PC-9 (cell line): ENCODE results near the gene FUT3.

ENCODE experiments used
- EZH2 ChIP-seq: fragments of 200-600 bp; sonication (generic); IDR thresholded peaks from 2 replicates; pipeline ENCODE4 v1.8.0; 2017; ENCODE audit warnings: antibody characterized with exemption, low read depth
- TF ChIP-seq, protein P1 (sequence below): fragments of 200-600 bp; sonication (generic); conservative IDR thresholded peaks from 2 replicates; pipeline ENCODE4 v1.6.1; 2017; ENCODE audit warnings: mixed run types, antibody characterized with exemption, mild to moderate bottlenecking, moderate library complexity

DNA sequence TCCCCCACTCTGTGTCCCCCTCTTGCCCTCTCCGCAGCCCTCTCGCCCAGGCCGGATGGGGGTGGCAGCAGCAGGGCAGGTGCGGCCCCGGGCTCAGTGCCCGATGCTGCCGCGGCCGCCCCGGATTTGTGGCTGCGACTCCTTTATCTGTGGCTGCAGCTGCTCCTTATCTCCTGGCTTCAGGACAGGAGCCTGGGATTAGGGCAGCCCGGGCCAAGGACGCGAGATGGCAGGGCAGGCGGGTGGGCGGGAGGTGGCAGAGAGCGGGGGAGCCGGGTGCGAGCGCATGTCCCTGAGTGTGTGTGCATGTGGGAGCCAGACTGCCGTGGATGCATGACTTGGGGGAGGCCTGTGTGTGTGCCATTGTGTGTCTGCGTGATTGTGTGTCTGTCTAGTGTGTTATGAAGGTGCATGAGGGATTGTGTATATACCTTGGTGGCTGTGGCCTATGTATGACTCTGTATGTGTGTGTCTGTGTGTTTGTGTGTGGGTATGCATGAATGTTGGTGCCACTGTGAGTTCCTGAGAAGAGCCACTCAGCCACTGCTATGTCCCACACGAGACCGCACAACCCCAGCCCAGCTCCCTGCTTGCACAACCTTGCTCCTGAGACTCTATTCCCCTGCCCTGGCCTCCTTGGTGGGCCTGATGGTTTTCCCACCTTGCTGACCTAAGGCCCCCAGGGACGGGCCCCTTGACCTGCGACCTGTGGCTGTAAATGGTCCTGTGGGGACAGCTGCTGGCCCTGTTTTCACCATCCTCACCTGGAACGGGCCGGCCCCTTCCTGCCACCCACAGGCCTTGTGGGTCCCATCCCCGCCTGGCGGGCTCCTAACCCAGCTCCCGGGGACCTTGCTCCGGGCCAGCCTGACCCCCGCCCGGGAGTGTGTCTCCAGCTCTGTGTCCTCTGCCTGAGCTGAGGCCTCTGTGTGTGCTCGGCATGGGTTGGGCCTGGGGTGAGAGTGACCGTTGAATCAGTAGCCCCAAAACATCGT, 51.7 kb downstream of the FUT3 start:
- TF ChIP-seq, protein P1, sequence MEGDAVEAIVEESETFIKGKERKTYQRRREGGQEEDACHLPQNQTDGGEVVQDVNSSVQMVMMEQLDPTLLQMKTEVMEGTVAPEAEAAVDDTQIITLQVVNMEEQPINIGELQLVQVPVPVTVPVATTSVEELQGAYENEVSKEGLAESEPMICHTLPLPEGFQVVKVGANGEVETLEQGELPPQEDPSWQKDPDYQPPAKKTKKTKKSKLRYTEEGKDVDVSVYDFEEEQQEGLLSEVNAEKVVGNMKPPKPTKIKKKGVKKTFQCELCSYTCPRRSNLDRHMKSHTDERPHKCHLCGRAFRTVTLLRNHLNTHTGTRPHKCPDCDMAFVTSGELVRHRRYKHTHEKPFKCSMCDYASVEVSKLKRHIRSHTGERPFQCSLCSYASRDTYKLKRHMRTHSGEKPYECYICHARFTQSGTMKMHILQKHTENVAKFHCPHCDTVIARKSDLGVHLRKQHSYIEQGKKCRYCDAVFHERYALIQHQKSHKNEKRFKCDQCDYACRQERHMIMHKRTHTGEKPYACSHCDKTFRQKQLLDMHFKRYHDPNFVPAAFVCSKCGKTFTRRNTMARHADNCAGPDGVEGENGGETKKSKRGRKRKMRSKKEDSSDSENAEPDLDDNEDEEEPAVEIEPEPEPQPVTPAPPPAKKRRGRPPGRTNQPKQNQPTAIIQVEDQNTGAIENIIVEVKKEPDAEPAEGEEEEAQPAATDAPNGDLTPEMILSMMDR, result no peak
- TF ChIP-seq EZH2, result no peak
